ENCODE results near the gene NBAS. TPM values are rescaled to one million over a fixed set of nuclear protein-coding genes. Genes with fewer than 3 reads are reported as not detected.

The NBAS gene
- total RNA-seq, 1 donor from 2014 or later, result 29.7 TPM

DNA sequence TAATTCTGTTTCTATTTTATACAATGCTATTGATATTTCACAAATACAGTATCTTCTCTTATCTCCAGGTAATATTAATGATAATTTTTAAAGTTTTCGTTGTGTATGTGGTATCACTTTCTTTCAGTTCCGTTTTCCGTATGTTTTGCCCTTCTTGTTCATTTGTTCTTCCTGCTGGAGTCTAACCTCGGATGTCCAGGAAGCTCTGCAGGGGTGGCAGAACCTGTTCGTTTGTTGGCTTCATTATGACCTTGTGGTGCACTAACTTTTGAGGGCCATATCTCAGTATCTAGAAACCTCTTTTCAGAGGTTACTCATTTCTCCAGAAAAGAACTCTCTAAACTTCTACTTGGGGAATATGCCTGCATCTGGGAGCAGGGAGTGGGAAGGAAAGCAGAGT is 134.5 kb downstream of the NBAS start:
- no peaks in the 10 kb centered on the region for H3K36me3 ChIP-seq
- H3K27me3 ChIP-seq, result no peaks in the 10 kb centered on the region
- no peaks in the 10 kb centered on the region for H3K9me3 ChIP-seq
- H3K27ac ChIP-seq, result no peak overlapping the region
- no peaks in the 10 kb centered on the region for H3K4me1 ChIP-seq
- intact Hi-C loops (cut with DNase I), result no loop called here
- DNase-seq (ENCODE audit: extremely low spot score in 2 of 2), result no peak
- no peak overlapping the region for H3K4me3 ChIP-seq
- TF ChIP-seq POLR2A (IDR thresholded peaks at IDR 0.05) (no peak), POLR2AphosphoS5 (IDR thresholded peaks at IDR 0.05; ENCODE audit: insufficient read depth in 1 of 2, low read depth in 1 of 2) (no peak)
- TF ChIP-seq, protein P1, sequence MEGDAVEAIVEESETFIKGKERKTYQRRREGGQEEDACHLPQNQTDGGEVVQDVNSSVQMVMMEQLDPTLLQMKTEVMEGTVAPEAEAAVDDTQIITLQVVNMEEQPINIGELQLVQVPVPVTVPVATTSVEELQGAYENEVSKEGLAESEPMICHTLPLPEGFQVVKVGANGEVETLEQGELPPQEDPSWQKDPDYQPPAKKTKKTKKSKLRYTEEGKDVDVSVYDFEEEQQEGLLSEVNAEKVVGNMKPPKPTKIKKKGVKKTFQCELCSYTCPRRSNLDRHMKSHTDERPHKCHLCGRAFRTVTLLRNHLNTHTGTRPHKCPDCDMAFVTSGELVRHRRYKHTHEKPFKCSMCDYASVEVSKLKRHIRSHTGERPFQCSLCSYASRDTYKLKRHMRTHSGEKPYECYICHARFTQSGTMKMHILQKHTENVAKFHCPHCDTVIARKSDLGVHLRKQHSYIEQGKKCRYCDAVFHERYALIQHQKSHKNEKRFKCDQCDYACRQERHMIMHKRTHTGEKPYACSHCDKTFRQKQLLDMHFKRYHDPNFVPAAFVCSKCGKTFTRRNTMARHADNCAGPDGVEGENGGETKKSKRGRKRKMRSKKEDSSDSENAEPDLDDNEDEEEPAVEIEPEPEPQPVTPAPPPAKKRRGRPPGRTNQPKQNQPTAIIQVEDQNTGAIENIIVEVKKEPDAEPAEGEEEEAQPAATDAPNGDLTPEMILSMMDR (IDR thresholded peaks at IDR 0.05), result no peak

DNA sequence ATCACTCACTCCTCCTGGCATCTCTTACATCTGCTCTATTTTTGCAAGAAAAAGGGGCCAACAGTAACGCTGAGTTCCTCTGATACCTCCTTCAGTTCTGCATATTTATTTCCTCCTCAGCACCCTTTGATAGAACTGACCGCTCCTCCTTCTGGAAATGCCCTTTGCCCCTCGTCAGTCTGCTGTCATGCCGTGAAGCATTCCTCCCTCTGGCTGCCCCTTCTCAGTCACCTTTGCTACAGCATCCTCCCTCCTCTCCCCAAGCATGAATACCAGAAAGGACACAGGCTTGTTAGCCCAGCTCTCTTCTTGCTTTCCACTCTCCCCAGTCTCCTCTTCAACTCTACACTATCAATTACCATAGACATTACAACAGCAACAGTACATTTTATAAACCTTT is 135.4 kb downstream of the NBAS start:
- Histone ChIP-seq H3K4me3 (no peak overlapping the region), H3K36me3 (no peaks in the 10 kb centered on the region), H3K27me3 (no peaks in the 10 kb centered on the region), H3K4me1 (no peaks in the 10 kb centered on the region), H3K9me3 (no peaks in the 10 kb centered on the region), H3K27ac (no peak overlapping the region)
- intact Hi-C loops (cut with DNase I), result no loop called here
- no peak for DNase-seq (ENCODE audit: extremely low spot score in 2 of 2)
- no peak for TF ChIP-seq POLR2AphosphoS5 (IDR thresholded peaks at IDR 0.05; ENCODE audit: insufficient read depth in 1 of 2, low read depth in 1 of 2)
- no peak for TF ChIP-seq POLR2A (IDR thresholded peaks at IDR 0.05)
- TF ChIP-seq, protein P1 (IDR thresholded peaks at IDR 0.05), result no peak

DNA sequence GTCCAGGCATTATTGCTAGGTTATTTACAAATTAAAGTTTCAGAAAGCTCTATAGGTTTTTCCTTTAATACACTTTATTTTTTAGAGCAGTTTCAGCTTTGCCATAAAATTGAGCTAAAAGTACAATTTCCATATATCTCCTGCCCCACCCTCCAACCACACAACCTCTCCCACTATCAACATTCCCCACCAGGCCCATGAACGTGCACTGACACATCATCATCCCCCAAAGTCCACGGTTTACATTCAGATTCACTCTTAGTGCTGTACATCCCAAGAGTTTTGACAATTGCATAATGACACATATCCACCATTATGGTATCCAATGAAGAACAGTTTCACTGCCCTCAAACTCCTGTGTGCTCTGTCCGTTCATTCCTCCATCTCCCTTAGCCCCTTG is 139.4 kb downstream of the NBAS start:
- Histone ChIP-seq H3K9me3 (no peaks in the 10 kb centered on the region), H3K27ac (no peak overlapping the region), H3K36me3 (no peaks in the 10 kb centered on the region), H3K27me3 (no peaks in the 10 kb centered on the region), H3K4me3 (no peak overlapping the region), H3K4me1 (no peaks in the 10 kb centered on the region)
- DNase-seq (ENCODE audit: extremely low spot score in 2 of 2), result no peak
- intact Hi-C loops (cut with DNase I), result no loop called here
- TF ChIP-seq POLR2AphosphoS5 (IDR thresholded peaks at IDR 0.05; ENCODE audit: insufficient read depth in 1 of 2, low read depth in 1 of 2), result no peak
- TF ChIP-seq, protein P1 (IDR thresholded peaks at IDR 0.05), result no peak
- TF ChIP-seq POLR2A (IDR thresholded peaks at IDR 0.05), result no peak

DNA sequence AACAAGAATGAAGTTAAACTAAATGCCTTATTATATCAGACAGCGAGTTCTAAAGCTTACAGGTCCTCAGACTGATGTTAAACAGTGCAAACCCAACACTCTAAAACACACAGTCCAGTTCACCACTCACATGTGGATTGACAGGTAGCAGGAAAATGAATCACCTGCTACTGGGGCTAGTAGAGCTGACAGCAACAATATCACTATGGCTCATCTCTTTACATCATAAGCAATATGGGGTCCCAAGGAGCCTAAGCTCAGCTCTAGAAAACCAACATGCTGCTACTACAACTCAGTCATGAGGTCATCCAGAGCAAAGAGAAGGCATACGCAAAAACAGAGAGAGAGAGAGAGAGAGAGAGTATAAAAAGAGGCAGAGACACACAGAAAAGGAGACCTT is 145.4 kb downstream of the NBAS start:
- H3K4me3 ChIP-seq, result no peak overlapping the region
- TF ChIP-seq POLR2A (IDR thresholded peaks at IDR 0.05), result no peak
- TF ChIP-seq, protein P1 (IDR thresholded peaks at IDR 0.05), result no peak
- TF ChIP-seq POLR2AphosphoS5 (IDR thresholded peaks at IDR 0.05; ENCODE audit: insufficient read depth in 1 of 2, low read depth in 1 of 2), result no peak
- H3K27me3 ChIP-seq, result no peaks in the 10 kb centered on the region
- intact Hi-C loops (cut with DNase I), result no loop called here
- no peak for DNase-seq (ENCODE audit: extremely low spot score in 2 of 2)
- H3K36me3 ChIP-seq, result peaks cover 0 to 16% of the 10 kb centered on the region in 2 donors
- H3K27ac ChIP-seq, result no peak overlapping the region
- H3K4me1 ChIP-seq, result no peaks in the 10 kb centered on the region
- no peaks in the 10 kb centered on the region for H3K9me3 ChIP-seq

DNA sequence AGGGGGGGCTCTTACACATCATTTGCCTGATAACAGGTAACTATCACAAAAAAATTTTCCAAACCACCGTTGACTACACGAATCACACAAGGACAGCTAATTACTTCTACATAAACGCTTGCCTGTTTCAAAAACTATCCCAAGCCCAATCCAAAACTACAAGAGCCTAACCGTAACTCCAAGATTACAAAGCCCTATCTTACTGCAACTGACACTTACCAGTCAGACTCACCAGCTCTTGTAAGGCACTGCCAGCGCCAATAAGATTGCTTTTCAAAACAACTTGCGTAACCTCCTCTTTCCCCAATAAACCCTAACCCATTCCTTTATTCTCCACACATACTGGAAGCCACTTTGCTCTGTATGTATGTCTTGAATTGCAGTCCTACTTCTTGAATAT is 148.4 kb downstream of the NBAS start:
- no peak overlapping the region for H3K27ac ChIP-seq
- H3K9me3 ChIP-seq, result no peaks in the 10 kb centered on the region
- H3K27me3 ChIP-seq, result no peaks in the 10 kb centered on the region
- no peak for TF ChIP-seq POLR2A (IDR thresholded peaks at IDR 0.05)
- TF ChIP-seq, protein P1 (IDR thresholded peaks at IDR 0.05), result no peak
- TF ChIP-seq POLR2AphosphoS5 (IDR thresholded peaks at IDR 0.05; ENCODE audit: insufficient read depth in 1 of 2, low read depth in 1 of 2), result no peak
- no peaks in the 10 kb centered on the region for H3K4me1 ChIP-seq
- intact Hi-C loops (cut with DNase I), result no loop called here
- H3K4me3 ChIP-seq, result no peak overlapping the region
- DNase-seq (ENCODE audit: extremely low spot score in 2 of 2), result no peak
- H3K36me3 ChIP-seq, result peaks cover 0 to 22% of the 10 kb centered on the region in 2 donors
